OCI-LY7 (cell line): ENCODE results near the gene CD93.

Experiments
- CTCF ChIP-seq: fragments of 200-600 bp; sonication (generic); conservative IDR thresholded peaks from 2 replicates; pipeline ENCODE4 v1.5.1; 2014; ENCODE audit warnings: mild to moderate bottlenecking, antibody characterized with exemption, low read length, moderate library complexity, mixed read lengths
- EZH2phosphoT487 ChIP-seq: fragments of 200-600 bp; sonication (generic); IDR thresholded peaks from 2 replicates; pipeline ENCODE4 v1.6.1; 2018; ENCODE audit warnings: low read depth, borderline replicate concordance, mild to moderate bottlenecking, mixed run types, antibody characterized with exemption, low read length, moderate library complexity, mixed read lengths

DNA sequence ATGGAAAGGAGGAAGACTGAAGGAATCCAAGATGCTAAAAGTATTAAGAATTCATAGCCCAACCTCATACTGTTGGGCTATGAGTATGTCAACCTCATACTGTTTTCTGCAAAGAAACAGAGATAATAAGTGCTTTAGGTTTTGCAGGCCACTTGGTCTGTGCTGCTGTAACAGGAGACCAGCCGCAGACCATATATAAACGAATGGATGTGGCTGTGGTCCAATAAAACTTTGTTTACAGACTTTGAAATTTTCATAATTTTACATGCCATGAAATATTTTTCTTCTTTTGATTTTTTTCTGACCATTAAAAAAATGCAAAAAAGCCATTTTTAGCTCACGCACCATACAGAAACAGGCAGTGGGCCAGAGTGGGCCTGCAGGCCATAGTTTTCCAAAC is 23.0 kb downstream of the CD93 start:
- no peak for TF ChIP-seq CTCF
- TF ChIP-seq EZH2phosphoT487, result no peak
